HG03039 (cell line): ENCODE measurements around the gene UBE2D1.
A peak's percentile ranks its signal among the peaks of the same experiment; 100 is the strongest.

Source experiments
- ATAC-seq: cut with Tn5 transposase; IDR thresholded peaks from one replicate; pipeline ENCODE4 v1.9.1; 2021; ENCODE audit warnings: mild to moderate bottlenecking, moderate library complexity; ENCODE audit not compliant: unreplicated experiment

UBE2D1 gene

DNA sequence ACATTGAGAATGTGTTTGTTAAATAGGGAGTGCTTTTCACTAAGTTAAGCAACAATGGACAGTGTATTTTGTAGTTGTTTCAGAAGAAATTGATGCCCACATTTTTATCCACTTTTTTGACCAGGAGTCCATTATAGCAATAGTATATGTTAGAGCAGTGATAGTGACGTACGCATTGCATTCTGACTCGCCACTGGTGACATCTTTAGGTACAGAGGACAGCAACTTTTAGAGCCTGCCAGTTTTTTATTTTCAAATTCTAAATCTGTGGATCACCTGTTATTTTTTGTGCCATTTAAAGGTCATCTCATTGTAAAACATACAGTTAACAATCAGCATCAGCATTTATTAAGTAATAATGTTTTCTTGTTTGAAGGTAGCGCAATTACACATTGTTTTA lies 1.4 kb downstream of the UBE2D1 start:
- ATAC-seq = no peak

DNA sequence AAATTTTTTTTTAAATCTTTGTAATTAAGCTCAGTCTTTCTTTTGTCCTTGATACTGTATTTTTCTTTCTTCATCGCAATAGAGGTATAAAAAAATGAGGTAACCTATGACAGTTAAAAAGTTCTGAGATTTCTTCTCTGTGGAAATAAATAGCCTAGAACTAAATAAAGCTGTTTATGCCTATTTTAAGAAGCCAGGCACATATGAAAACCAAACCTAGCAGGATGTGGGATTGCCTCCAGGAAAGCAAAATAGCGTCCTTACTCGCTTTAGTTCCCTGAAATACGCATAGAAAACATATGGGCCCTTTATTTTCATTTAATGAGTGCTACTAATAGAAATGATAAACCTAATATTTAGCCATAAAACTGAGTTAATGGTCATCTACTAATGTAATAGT lies 6.6 kb downstream of the UBE2D1 start:
- no peak for ATAC-seq

DNA sequence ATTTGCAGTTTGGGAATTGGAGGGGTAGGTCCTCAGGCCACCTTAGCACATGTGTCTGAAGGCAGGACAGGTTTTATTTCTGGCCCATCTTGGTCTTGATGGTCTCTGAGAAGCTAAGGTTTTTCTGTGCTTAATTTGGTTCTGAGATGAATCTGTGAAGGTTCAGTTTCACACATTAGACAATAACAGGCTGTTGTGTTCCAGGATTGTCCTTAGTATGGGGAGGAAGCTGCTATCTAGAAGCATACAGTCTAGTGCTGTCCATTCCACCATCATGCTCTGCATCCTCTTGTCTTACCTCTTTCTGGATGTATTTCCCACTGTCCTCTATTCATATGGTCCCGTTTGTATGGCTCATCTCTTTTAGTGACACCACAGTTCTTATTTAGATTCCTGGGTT lies 7.1 kb downstream of the UBE2D1 start:
- ATAC-seq = no peak

DNA sequence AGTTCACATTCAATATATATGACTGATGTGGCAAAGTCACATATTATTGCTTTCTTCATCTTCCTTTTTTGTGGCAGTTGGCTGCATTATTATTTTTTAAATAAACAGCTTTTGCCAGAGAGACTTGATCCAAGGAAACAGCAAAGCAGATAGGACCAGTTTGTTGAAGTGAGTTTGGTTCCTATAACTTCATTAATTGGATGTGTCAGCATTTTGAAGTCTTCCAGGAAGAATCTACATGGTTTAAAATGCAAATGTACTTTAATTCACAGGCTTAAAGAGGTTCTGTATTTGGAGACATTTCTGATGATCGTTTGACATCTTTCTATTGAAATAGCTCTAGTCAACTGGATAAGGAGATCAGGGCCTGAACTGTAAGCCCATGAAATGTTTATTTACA lies 13.2 kb downstream of the UBE2D1 start:
- no peak for ATAC-seq

DNA sequence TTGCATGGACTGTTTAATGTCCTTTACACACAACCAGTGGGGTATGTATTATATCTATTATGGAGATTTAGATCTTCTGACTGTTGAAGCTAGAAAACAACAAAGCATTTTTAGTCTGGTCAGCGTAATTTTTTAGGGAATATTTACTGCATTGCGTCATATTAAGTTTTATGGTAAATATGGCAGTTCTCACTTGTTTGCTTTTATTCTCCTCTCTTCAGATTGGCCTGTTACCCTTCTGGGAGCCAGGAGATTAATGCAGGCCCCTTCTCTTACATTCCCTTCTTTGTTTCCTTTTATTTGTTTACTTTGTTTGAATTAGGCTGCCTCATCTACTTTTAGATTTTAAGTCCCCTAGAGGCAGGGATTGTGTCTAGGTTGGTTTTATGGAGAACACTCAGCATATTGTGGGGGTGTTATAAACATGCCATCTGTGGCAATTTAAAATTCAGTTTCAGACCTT lies 13.8 kb downstream of the UBE2D1 start:
- ATAC-seq = no peak

DNA sequence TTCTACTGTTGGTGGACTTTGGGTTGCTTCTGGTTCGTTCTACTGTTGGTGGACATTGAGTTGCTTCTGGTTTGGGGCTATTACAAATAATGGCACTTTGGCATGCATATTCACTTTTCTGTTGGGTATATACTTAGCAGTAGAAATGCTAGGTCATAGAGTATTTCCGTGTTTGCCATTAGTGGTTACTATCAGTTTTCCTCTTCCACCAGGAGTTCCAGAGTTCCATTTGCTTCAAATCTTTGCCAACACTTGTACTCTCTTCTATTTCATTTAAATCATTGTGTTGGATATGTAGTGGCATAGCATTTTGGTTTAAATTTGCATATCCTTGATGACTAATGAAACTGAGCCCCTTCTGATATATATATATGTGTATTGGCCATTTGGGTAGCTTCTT lies 15.2 kb downstream of the UBE2D1 start:
- ATAC-seq = no peak

DNA sequence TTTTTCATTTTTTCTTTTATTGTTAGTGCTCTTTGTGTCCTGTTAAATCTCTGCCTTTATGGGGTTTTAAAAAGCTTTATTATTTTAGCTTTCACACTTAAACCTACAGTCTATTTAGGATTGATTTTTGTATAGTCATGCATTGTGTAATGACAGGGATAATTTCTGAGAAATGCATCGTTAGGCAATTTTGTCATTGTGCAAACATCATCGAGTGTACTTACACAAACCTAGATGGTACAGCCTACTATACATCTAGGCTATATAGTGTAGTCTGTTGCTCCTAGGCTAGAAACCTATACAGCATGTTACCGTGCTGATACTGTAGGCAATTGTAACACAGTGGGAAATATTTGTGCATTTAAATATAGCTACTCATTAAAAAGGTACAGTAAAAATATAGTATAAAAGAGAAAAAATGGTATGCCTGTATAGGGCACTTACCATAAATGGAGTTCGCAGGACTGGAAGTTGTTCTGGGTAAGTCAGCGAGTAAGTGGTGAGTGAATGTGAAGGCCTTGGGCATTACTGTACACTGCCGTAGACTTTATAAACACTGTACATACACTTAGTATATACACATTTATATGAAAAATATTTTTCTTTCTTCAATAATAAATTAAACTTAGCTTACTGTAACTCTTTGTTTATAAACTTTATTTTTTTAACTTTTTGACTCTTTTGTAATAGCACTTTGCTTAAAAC lies 16.0 kb downstream of the UBE2D1 start:
- no peak for ATAC-seq

DNA sequence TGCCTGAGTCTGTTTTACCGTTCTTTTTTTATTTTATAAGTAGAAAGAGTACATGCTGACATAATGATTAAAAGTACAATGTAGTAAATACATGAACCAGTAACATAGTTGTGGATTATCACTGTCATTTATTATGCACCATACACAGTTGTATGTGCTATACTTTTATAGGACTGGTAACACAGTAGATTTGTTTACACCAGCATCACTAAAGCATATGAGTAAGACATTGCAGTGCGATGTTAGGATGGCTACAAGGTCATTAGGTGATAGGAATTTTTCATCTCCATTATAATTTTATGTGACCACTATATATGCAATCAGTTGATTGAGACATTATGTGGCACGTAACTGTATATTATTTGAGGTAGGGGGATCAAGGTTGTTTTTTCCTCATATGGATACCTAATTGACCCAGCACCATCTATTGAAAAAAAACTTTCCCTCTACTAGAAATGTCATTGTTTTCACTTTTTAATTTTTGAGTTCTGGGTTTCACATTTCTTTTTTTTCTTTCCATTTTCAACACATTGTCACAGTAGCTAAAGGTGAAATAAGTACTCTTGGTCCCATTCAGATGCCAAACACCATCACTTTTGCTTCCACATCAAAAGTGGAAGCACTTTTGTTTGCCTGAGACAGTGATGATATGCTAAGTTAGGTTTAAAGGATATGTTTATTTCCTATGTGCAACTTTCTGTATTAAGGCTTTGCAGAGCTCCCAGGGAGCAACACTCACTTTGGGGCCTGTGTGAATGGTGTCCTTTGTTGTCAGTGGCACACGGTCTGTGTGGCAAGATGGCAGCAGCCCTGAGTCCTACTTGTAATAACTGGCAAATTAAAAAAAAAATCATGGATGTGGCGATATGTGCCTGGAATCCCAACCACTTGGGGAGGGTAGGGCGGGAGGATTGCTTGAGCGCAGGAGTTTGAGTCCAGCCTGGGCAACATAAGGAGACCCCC lies 17.1 kb downstream of the UBE2D1 start:
- no peak for ATAC-seq

DNA sequence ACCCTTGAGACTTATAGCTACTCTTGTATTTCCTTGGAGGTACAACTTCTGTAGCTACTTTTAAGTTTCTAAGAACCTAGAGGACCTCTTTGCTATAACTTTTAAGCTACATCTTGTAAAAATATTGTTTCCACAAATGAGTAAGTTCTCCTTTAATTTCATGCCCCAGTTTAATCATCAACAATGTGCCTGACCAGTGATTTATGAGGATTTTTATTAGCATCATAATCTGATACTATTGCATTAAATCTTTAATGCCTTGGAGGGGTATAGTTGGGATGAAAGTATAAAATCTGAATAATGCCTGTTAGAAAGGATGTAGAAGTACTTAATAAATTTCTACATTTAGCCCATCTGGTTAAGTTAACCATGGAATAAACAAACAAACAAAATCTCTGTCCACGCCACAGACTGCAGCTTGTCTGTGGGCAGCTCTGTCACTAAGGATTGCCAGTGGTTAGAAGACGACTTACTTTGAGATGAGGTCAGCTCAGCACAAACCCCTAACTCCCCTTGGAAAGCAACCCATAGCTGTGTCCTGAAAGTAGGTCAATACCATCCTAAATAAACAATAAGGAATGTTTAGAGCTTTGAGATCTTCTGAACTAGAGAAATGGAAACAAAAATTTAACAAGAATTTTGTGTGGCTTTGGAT lies 18.3 kb downstream of the UBE2D1 start:
- no peak for ATAC-seq

DNA sequence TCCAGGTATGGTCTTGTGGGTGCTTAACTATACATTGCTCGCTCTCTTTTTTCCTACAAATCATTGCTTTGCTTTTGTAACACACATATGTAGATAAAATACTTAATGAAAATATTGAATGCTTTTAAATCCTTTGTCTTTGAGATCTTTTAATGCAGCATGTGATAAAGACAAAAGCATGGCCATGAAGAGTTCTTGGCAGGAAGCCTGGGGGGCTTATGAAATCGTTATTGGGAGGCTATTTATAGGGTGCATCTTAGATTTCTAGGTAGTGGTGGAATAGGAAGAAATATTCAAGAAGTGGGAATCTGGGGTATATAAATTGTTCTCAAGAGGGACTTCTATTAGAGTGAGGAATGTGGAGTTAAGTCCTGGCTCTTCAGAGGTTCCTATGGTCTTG lies 21.9 kb downstream of the UBE2D1 start:
- ATAC-seq = no peak

DNA sequence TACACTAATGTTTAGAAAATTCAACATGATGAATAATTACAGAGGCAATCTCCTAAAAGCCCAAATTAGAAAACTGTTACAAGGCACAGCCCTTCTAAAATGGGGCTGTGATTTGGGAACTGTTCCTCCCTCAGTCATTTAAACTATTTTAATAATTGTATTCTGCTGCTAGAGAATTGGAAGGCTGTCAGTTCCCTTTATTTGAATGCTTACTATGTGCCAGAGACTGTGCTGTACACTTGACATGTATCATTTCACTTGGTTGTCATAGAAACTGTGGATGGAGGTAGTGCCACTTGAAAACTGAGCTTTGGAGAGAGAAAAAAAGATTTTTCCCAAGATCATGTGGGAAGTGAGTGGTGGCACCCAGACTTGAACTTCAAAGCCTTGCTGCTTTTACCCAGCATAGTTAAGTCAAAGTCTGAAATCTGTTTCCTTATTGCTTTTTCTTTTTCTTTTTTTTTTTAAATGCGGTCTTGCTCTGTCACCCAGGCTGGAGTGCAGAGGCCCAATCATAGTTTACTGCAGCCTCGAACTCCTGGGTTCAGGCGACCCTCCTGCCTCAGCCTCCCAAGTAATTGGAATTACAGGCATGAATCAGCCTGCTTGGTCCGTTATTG lies 23.6 kb downstream of the UBE2D1 start:
- ATAC-seq = no peak

DNA sequence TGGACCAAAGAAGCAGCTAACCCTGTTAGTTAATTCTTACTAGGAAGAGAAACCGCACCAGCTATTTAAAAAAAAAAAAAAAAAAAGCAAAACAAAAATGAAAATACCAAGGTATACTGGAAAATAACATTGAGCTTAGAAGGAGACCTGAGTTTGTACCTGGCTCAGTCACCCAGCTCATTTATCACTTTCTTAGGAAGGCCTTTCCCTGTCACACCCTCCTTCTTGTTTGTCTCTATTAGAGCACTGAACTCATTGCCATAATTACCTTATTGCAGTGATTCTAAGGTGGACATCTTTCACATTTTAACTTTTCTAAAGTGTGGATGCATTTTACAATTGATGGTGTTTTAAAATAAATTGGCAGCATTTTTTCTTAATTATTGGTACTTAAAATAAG lies 24.1 kb downstream of the UBE2D1 start:
- no peak for ATAC-seq

DNA sequence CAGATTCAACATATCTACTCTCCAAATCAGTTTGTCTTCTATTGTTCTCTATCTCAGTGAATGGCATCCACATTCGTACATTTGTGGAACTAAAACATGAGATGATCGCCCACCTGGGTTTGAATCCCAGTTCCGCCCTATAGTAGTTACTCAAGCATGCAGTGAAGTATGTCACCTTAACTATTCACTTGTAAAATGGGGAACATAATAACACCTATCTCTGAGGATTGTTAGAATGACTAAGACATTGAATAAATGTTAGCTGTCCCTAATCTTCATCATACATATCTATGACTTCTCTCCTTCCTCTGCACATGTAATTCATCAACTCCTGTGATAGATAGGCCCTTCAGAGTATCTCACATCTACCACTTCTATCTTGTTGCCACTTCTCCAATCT lies 24.7 kb downstream of the UBE2D1 start:
- ATAC-seq = no peak

DNA sequence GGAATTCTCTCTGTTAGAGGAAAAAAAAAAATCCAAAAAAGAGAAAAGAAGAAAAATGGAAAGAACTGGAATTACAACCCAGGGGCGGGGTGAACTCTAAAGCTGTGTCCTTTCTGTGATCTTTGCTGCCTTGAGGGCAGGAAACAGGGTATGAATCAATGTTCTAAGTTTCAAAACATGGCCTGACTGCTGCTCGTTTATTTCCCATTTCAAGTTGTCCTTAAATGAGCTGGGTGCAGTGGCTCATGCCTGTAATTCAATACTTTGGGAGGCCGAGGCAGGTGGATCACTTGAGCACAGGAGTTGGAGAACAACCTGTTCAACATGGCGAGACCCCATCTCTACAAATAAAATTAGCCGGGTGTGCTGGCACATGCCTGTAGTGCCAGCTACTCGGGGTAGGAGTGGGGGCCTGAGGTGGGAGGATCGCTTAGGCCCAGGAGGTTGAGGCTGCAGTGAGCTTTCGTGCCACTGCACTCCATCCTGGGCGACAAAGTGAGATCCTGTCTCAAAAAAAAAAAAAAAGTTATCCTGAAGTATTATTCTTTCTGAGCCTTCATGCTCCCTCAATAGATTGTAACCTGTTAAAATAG lies 25.7 kb downstream of the UBE2D1 start:
- ATAC-seq = no peak

DNA sequence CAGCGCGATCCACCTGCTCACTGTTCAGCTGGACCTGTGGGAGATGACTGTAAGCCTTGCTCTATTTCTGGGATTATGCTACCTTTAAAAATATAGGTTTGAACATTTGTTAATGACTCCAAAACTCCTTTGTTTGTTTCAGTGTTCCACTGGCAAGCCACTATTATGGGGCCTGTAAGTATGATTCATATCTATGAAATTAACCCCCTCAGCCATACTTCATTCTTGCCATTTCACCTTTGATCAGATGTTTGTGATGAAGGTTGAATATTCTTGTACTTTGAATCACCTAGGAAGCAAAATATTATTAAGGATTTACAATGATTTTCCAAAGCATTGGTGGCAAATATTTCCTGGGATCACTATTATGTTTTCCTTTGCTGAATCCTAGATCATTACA lies 26.5 kb downstream of the UBE2D1 start:
- ATAC-seq = no peak

DNA sequence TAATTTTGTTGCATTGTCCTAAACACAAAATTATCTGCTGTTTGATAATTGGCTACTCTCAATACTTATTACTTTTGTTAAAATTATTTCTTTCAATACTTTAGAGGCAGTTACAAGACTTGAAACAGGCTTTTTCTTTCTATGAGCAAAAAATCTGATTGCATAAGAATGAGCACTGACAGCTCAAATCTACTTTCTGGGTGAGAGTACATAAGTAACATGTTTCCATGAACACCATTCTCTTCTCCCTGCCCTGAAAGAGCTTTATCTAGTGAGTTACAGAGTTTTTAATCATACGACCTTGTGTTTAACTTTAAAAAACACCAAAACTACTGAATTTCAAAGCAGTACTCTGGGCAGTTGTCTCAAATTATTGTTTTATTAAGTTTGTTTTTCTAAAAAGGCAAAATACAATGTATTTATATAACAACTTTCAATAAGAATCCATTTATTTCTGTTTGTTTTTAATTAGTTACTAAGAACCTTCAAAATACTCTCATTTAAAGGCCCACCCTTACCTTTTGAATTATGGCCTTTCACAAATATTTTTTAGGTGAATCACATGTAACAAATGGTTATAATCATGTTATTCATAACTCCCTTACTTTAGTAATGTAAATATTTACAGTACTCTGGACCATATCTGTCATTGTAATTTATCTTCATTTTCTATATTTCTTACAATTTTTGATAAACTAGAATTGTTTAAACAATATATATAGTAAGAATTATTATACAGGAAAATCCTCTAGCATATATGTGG lies 27.4 kb downstream of the UBE2D1 start:
- no peak for ATAC-seq

DNA sequence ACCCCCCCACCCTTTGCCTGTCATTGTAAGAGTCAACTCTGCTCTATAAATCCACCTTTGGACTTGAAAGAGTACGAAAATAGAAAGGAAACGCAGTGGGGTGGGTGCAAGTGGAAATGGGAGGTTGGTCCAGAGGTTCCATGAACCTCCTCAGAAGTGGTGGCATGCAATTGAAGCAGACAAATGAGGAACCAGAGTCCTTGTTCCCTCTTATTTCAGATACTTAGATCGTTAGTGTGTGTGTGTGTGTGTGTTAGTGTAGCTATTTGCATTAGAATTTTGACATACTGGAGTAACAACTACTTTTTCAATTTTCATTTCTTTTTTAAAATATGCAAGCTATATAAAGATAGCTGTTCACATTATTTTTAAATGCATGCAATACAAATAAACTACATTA lies 32.3 kb downstream of the UBE2D1 start:
- ATAC-seq = no peak

DNA sequence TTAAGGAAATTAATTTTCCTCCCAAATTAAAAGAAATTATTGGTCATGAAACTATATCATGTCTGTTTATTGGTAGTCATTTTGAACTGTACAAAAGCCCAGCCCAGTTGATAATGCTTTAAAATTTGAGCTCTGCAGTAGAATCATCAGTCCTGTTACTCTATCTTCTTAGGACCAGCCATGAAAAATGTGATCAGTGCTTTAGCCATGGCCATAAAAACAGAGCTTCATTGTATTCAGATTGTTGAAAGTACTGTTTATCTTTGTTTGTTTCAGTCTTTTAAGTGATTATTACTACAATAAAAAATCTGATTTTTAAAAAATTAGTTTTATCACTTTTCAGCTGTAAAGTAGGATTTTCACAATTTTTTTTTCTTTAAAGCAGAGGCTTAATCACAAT lies 36.7 kb downstream of the UBE2D1 start:
- no peak for ATAC-seq

DNA sequence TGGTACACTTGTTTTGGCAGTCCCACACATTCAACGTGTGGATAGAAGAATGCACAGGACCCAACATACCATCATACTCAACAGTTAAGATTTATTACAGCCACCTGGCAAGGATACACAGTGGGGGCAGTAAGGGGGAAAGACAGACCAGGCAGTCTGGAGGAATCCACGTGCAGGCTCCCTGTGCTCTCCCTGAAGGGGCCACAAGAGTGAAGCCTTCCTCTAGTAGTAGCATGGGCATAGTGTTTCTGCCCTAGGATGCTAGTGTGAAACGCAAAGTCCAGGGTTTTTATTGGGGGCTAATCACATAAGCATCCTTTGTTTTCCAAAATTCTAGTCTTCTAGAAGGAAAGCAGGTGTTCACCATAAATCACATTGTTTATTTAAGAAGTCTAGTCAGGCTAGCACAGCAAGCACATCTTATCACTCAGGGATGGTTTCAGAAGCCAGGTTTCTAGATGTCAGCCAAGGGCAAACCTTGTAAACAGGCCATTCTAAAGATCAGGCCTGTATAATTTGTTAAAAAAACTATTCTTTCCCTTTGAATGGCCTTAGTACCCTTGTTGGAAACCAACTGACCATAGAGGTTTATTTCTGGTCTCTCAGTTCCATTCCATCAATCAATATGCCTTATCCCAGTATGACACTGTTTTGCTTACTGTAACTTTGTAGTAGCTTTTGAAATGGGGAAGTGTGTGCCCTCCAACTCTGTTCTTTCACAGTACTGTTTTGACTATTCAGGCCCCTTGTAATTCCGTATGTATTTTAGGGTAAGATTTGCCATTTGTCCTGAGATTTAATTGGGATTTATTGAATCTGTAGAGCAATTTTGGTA lies 38.0 kb downstream of the UBE2D1 start:
- peak; percentile 71 for ATAC-seq
